Measurements from ENCODE around the gene CNTN5. TPM values are rescaled to one million over a fixed set of nuclear protein-coding genes. Genes with fewer than 3 reads are reported as not detected.

CNTN5 gene
- total RNA-seq, 1 experiment from 2014 or later: not detected

GRCh38 chr11:99568808-99569207 is 548.1 kb downstream of the CNTN5 start:
- Histone ChIP-seq H2BK12ac (ENCODE audit: insufficient read length, low read depth, low read length) (no peak overlapping the region), H3K56ac (ENCODE audit: insufficient read length, low read depth, low read length) (no peak overlapping the region), H3K79me2 (ENCODE audit: insufficient read depth, low read length) (no peaks in the 10 kb centered on the region), H4K91ac (ENCODE audit: insufficient read length, low read depth, low read length) (no peak overlapping the region), H3K9me3 (ENCODE audit: control insufficient read depth, low read depth, low read length) (no peaks in the 10 kb centered on the region), H2BK20ac (ENCODE audit: low read depth, low read length, poor library complexity, severe bottlenecking) (no peak overlapping the region), H3K14ac (ENCODE audit: insufficient read depth, low read length) (no peak overlapping the region), H3K4me2 (ENCODE audit: insufficient read depth, insufficient read length, low read length) (no peak overlapping the region), H3K27me3 (ENCODE audit: insufficient read depth, low read length) (no peaks in the 10 kb centered on the region), H3K27ac (ENCODE audit: insufficient read length, low read depth, low read length) (no peak overlapping the region), H4K8ac (replicated peaks; ENCODE audit: insufficient read length, low read depth, low read length) (no peak overlapping the region), H3K4ac (ENCODE audit: low read depth, low read length) (no peak overlapping the region), H2BK15ac (ENCODE audit: low read depth, low read length) (no peak overlapping the region), H4K20me1 (ENCODE audit: control insufficient read depth, insufficient read depth, insufficient read length) (no peaks in the 10 kb centered on the region), H3K4me1 (ENCODE audit: insufficient read depth, low read length) (no peaks in the 10 kb centered on the region), H3K79me1 (ENCODE audit: insufficient read depth, low read depth, low read length, poor library complexity, severe bottlenecking) (no peaks in the 10 kb centered on the region), H3T11ph (ENCODE audit: low read length) (no peak overlapping the region), H3K18ac (ENCODE audit: insufficient read length, low read depth, low read length) (no peak overlapping the region), H2AFZ (ENCODE audit: low read length) (no peak overlapping the region), H3K23ac (ENCODE audit: insufficient read length, low read depth, low read length) (no peak overlapping the region), H2BK120ac (ENCODE audit: low read depth, low read length, poor library complexity, severe bottlenecking) (no peak overlapping the region), H2AK5ac (ENCODE audit: insufficient read length, low read length) (no peak overlapping the region), H3K9ac (ENCODE audit: extremely low read depth, insufficient read length, low read length) (no peak overlapping the region), H2BK5ac (ENCODE audit: insufficient read length, low read length) (no peak overlapping the region), H3K23me2 (ENCODE audit: insufficient read length, low read depth, low read length, poor library complexity, severe bottlenecking) (no peaks in the 10 kb centered on the region), H4K5ac (ENCODE audit: insufficient read length, low read depth, low read length) (no peak overlapping the region)
- Mint-ChIP-seq H3K27ac (no peak overlapping the region), H3K4me3 (no peak overlapping the region), H3K36me3 (ENCODE audit: insufficient read depth in 1 of 3, low read depth in 3 of 3) (no peaks in the 10 kb centered on the region), H3K27me3 (ENCODE audit: low read depth) (no peaks in the 10 kb centered on the region), H3K9me3 (no peaks in the 10 kb centered on the region; a peak in 1 of 5 replicates), H3K4me1 (peaks cover 0 to 7% of the 10 kb centered on the region in 2 experiments; a peak in 2 of 4 replicates)
- TF ChIP-seq CTCF (conservative IDR thresholded peaks at IDR 0.05): no peak
- no peak for DNase-seq
- no CpG with 5 or more reads among the region's 1 CpG for WGBS (ENCODE audit: extremely low coverage, insufficient read length, low lambda C conversion rate)
